H1 (cell line): ENCODE data around the gene TLE5. TPM values are rescaled to one million over a fixed set of nuclear protein-coding genes. Genes with fewer than 3 reads are reported as not detected.

Experiments
- CTCF ChIA-PET: fragments of 300-600 bp; sonication (Branson Sonifier 250); formaldehyde crosslinking; loops from one replicate; lab custom pipeline; 2021; ENCODE audit not compliant: partially characterized antibody; lab: Charles Lee
- POLR2A ChIA-PET: fragments of 300-600 bp; sonication (Branson Sonifier 250); formaldehyde crosslinking; loops from one replicate; lab custom pipeline; 2021; ENCODE audit warnings: inconsistent platforms; ENCODE audit not compliant: partially characterized antibody; lab: Charles Lee
- DNase-seq, 2 experiments: peaks; one replicate each; pipeline versions ENCODE4 v3.0.0 to v3.0.0-alpha.2; 2010 to 2022; ENCODE audit warnings: low spot score in 2 of 2, low read depth in 1 of 2, mixed read lengths in 1 of 2
- FAIRE-seq: peaks from 2 replicates; lab custom pipeline; 2011; peaks lifted over from hg19 to GRCh38; lab: Jason Lieb, UNC
- H2AFZ ChIP-seq: 2 replicates; pipeline ENCODE4 v1.8.1; 2012; ENCODE audit warnings: low read length, inconsistent platforms
- H2AK5ac ChIP-seq: 2 replicates; pipeline ENCODE4 v1.6.1; 2013; ENCODE audit warnings: low read depth, low read length
- H2BK120ac ChIP-seq: replicated peaks from 2 replicates; pipeline ENCODE3; 2013; ENCODE audit warnings: low read depth, low read length, inconsistent platforms
- H2BK12ac ChIP-seq: 2 replicates; pipeline ENCODE4 v1.6.1; 2013; ENCODE audit warnings: low read depth, low read length
- H2BK15ac ChIP-seq: 2 replicates; pipeline ENCODE4 v1.6.1; 2013; ENCODE audit warnings: low read length
- H2BK20ac ChIP-seq: 2 replicates; pipeline ENCODE4 v1.6.1; 2013; ENCODE audit warnings: low read length
- H2BK5ac ChIP-seq: 2 replicates; pipeline ENCODE4 v1.6.1; 2013; ENCODE audit warnings: low read depth, low read length
- H3K14ac ChIP-seq: 2 replicates; pipeline ENCODE4 v1.6.1; 2013; ENCODE audit warnings: inconsistent platforms; ENCODE audit not compliant: insufficient read length
- H3K18ac ChIP-seq: 2 replicates; pipeline ENCODE4 v1.6.1; 2013; ENCODE audit warnings: low read length; ENCODE audit errors: extremely low read depth
- H3K23ac ChIP-seq: 2 replicates; pipeline ENCODE4 v1.6.1; 2013; ENCODE audit warnings: inconsistent platforms; ENCODE audit not compliant: insufficient read length
- H3K23me2 ChIP-seq: 2 replicates; pipeline ENCODE4 v1.6.1; 2013; ENCODE audit warnings: low read depth, low read length
- H3K27ac ChIP-seq: 2 replicates; pipeline ENCODE4 v1.6.1; 2011; ENCODE audit warnings: low read depth, low read length, inconsistent platforms
- H3K27me3 ChIP-seq, 4 experiments: replicated peaks in 1 of 4; 1 replicate in 1 of 4; 2 replicates in 3 of 4; pipeline versions ENCODE4 v1.6.1 to v1.8.1; 2011 to 2013; ENCODE audit warnings: low read length in 3 of 4, mild to moderate bottlenecking in 3 of 4, inconsistent platforms in 2 of 4, mixed read lengths in 2 of 4, moderate library complexity in 1 of 4; ENCODE audit not compliant: control insufficient read depth in 3 of 4, insufficient read depth in 3 of 4; ENCODE audit errors: extremely low read depth in 1 of 4
- H3K36me3 ChIP-seq, 4 experiments: 2 replicates each; pipeline versions ENCODE4 v1.6.1 to v1.8.1; 2011 to 2013; ENCODE audit warnings: mild to moderate bottlenecking in 4 of 4, low read length in 3 of 4, moderate library complexity in 2 of 4, control low read depth in 1 of 4, inconsistent platforms in 1 of 4; ENCODE audit not compliant: insufficient read depth in 4 of 4, control insufficient read depth in 2 of 4
- H3K4ac ChIP-seq: replicated peaks from 2 replicates; pipeline ENCODE3; 2013; ENCODE audit warnings: low read length, low read depth, mixed read lengths, inconsistent platforms; ENCODE audit not compliant: insufficient read length
- H3K4me1 ChIP-seq, 4 experiments: replicated peaks in 1 of 4; 1 replicate in 1 of 4; 2 replicates in 3 of 4; pipeline versions ENCODE4 v1.6.1 to v1.8.1; 2011 to 2013; ENCODE audit warnings: low read length in 3 of 4, inconsistent platforms in 2 of 4, mixed read lengths in 1 of 4; ENCODE audit not compliant: insufficient read depth in 4 of 4, control insufficient read depth in 3 of 4
- H3K4me2 ChIP-seq, 2 experiments: 2 replicates each; pipeline versions ENCODE4 v1.6.1 to v1.8.1; 2011 to 2013; ENCODE audit warnings: low read depth in 2 of 2, low read length in 2 of 2, control low read depth in 1 of 2, inconsistent platforms in 1 of 2, mild to moderate bottlenecking in 1 of 2; ENCODE audit not compliant: insufficient read depth in 1 of 2
- H3K4me3 ChIP-seq, 4 experiments: fragments of 200-600, 300-600 bp in 1 of 4; sonication (generic), shearing (Covaris generic), sonication (Bioruptor Twin) in 1 of 4; 2 replicates each; pipeline versions ENCODE4 v1.5.1 to v1.8.1; 2011 to 2016; ENCODE audit warnings: low read length in 4 of 4, low read depth in 3 of 4, control low read depth in 2 of 4, inconsistent platforms in 2 of 4, mild to moderate bottlenecking in 2 of 4, mixed read lengths in 1 of 4, moderate library complexity in 1 of 4; ENCODE audit not compliant: insufficient read depth in 2 of 4; ENCODE audit errors: extremely low read depth in 1 of 4
- H3K56ac ChIP-seq: replicated peaks from 2 replicates; pipeline ENCODE3; 2013; ENCODE audit warnings: low read depth, mild to moderate bottlenecking, mixed read lengths, low read length, inconsistent platforms; ENCODE audit not compliant: insufficient read length
- H3K79me1 ChIP-seq: 2 replicates; pipeline ENCODE4 v1.6.1; 2013; ENCODE audit warnings: low read depth, low read length, control low read depth
- H3K79me2 ChIP-seq, 2 experiments: 2 replicates each; pipeline versions ENCODE4 v1.6.1 to v1.8.1; 2012 to 2013; ENCODE audit warnings: low read length in 2 of 2, mild to moderate bottlenecking in 2 of 2, inconsistent platforms in 1 of 2; ENCODE audit not compliant: insufficient read depth in 2 of 2, control insufficient read depth in 1 of 2
- H3K9ac ChIP-seq, 4 experiments: replicated peaks in 1 of 4; 1 replicate in 1 of 4; 2 replicates in 3 of 4; pipeline versions ENCODE4 v1.6.1 to v1.8.1; 2011 to 2013; ENCODE audit warnings: low read depth in 3 of 4, low read length in 3 of 4, control low read depth in 2 of 4, mild to moderate bottlenecking in 2 of 4, moderate library complexity in 2 of 4, inconsistent platforms in 1 of 4; ENCODE audit errors: extremely low read depth in 1 of 4
- H3K9me3 ChIP-seq, 2 experiments: 2 replicates each; pipeline versions ENCODE4 v1.6.1 to v1.8.1; 2012 to 2013; ENCODE audit warnings: mild to moderate bottlenecking in 2 of 2, moderate library complexity in 2 of 2, control low read depth in 1 of 2, inconsistent platforms in 1 of 2, low read depth in 1 of 2, low read length in 1 of 2, mixed read lengths in 1 of 2; ENCODE audit not compliant: insufficient read depth in 2 of 2
- H4K20me1 ChIP-seq, 2 experiments: replicated peaks in 1 of 2; 2 replicates each; pipeline versions ENCODE3 to v1.8.1; 2011 to 2013; ENCODE audit warnings: inconsistent platforms in 2 of 2, low read length in 2 of 2, mild to moderate bottlenecking in 1 of 2; ENCODE audit not compliant: insufficient read depth in 2 of 2, control insufficient read depth in 1 of 2
- H4K5ac ChIP-seq: 2 replicates; pipeline ENCODE4 v1.6.1; 2013; ENCODE audit warnings: low read length, low read depth, mixed read lengths, inconsistent platforms; ENCODE audit not compliant: insufficient read length
- H4K8ac ChIP-seq: 2 replicates; pipeline ENCODE4 v1.8.0; 2013; ENCODE audit warnings: mild to moderate bottlenecking, moderate library complexity, low read length, inconsistent platforms; ENCODE audit not compliant: insufficient read depth; ENCODE audit errors: extremely low read depth
- H4K91ac ChIP-seq: replicated peaks from 2 replicates; pipeline ENCODE3; 2013; ENCODE audit warnings: low read length, mixed read lengths, inconsistent platforms; ENCODE audit not compliant: insufficient read length
- CBX8 ChIP-seq: fragments of 300-800, 300-1000 bp; sonication (generic); IDR thresholded peaks from 2 replicates; pipeline ENCODE4 v1.7.1; 2016; ENCODE audit warnings: low read depth, low read length, borderline replicate concordance
- POLR2A ChIP-seq, 2 experiments: IDR thresholded peaks; 1 replicate in 1 of 2; 2 replicates in 1 of 2; pipeline ENCODE4 v1.6.1; 2011; ENCODE audit warnings: low read depth in 2 of 2, low read length in 2 of 2, mild to moderate bottlenecking in 2 of 2; ENCODE audit errors: control extremely low read depth in 1 of 2
- YY1 ChIP-seq: IDR thresholded peaks from 2 replicates; pipeline ENCODE4 v1.6.1; 2011; ENCODE audit warnings: low read depth, mild to moderate bottlenecking, low read length
- WGBS, 2 experiments: shearing (Covaris generic) in 1 of 2; methylation state at CpG; one replicate each; pipeline versions ENCODE4 v1.1.6 to v1.1.7; 2013 to 2015; ENCODE audit warnings: low lambda C conversion rate in 2 of 2, mixed read lengths in 2 of 2, inconsistent platforms in 1 of 2, low coverage in 1 of 2, missing lambda C conversion rate in 1 of 2; ENCODE audit not compliant: insufficient replicate concordance in 2 of 2, insufficient coverage in 1 of 2, insufficient read length in 1 of 2; ENCODE audit errors: extremely low coverage in 1 of 2, missing lambda C conversion rate in 1 of 2; 5-methylcytosine and 5-hydroxymethylcytosine counted together
- polyA plus RNA-seq, 7 experiments: library from polyadenylated mRNA; depleted of rRNA in 3 of 7; stranded (reverse) in 5 of 7; unstranded in 2 of 7; fragments of >200 nt in 5 of 7; fragments of 200-250 nt in 2 of 7; gene quantifications; 1 replicate in 5 of 7; 2 replicates in 1 of 7; 4 replicates in 1 of 7; pipeline versions ENCODE4 v1.2.1 to v1.2.3, GENCODE V29; 2011 to 2013; ENCODE audit warnings: missing spikeins in 2 of 7, mixed read lengths in 2 of 7
- total RNA-seq: library from RNA; stranded (reverse); fragmentation: NEBNext Ultra II Directional; extraction: Animal tissue kit (Norgen Biotek cat#: 25700); gene quantifications from 2 replicates; pipeline ENCODE4 v1.2.1, GENCODE V29; 2021

TLE5 gene
- total and polyA plus RNA-seq, 2 of the 8 experiments (the other 6 are each of a cell fraction or from before 2014, with no cell fraction given) = 187 to 285 TPM

GRCh38 chr19:3064011-3064330 lies 1.7 kb upstream of the TLE5 start:
- no peaks in the 10 kb centered on the region for H3K79me1 ChIP-seq
- no peak overlapping the region for H2BK120ac ChIP-seq
- H3K4ac ChIP-seq = no peak overlapping the region
- H3K23ac ChIP-seq = no peak overlapping the region
- peaks cover 0 to 3% of the 10 kb centered on the region in 2 experiments for H4K20me1 ChIP-seq
- 82% methylated on average over 7 of the region's 7 CpGs; no CpG with 5 or more reads in 1 of the 2 experiments for WGBS, 2 experiments
- CTCF ChIA-PET = interaction anchor here (0.7 to 2.0 kb wide), 6 partner anchors 11 to 245 kb away, joined by 3 to 7 read pairs (median 4); no protein-coding TSS in a partner anchor
- peaks cover 0 to 7% (median 4%) of the 10 kb centered on the region in 4 experiments; a peak in 2 of 8 replicates for H3K36me3 ChIP-seq
- DNase-seq = no peak
- no peak overlapping the region; the same call in 1 of the 2 replicates for H4K8ac ChIP-seq
- no peak overlapping the region for H3K4me2 ChIP-seq
- no peak for FAIRE-seq
- H2BK15ac ChIP-seq = peak overlapping the region; percentile 46; the same call in 1 of the 2 replicates
- H2BK12ac ChIP-seq = 0 out of 2 replicates have a peak overlapping the region, but pooled peaks have one; percentile 17
- no peak overlapping the region for H2AFZ ChIP-seq
- no peaks in the 10 kb centered on the region for H3K9me3 ChIP-seq
- no peak overlapping the region for H2BK5ac ChIP-seq
- H3K27ac ChIP-seq = no peak overlapping the region
- no peak overlapping the region for H3K56ac ChIP-seq
- no peak overlapping the region for H3K14ac ChIP-seq
- H3K18ac ChIP-seq = no peak overlapping the region
- H2BK20ac ChIP-seq = no peak overlapping the region
- peaks cover 0 to 4% (median 1%) of the 10 kb centered on the region in 4 experiments; a peak in 3 of 7 replicates for H3K4me1 ChIP-seq
- no peak overlapping the region for H2AK5ac ChIP-seq
- no peak overlapping the region for H4K91ac ChIP-seq
- no peak overlapping the region for H3K9ac ChIP-seq
- peaks cover 0 to 3% (median 0%) of the 10 kb centered on the region in 4 experiments; a peak in 1 of 7 replicates for H3K27me3 ChIP-seq
- H4K5ac ChIP-seq = no peak overlapping the region
- POLR2A ChIA-PET = interaction anchor here (1.1 to 2.0 kb wide), 4 partner anchors 29 to 38 kb away, joined by 3 to 4 read pairs (median 4); no protein-coding TSS in a partner anchor
- no peak overlapping the region for H3K4me3 ChIP-seq
- peaks cover 0 to 4% of the 10 kb centered on the region in 2 experiments; a peak in 1 of 4 replicates for H3K79me2 ChIP-seq
- peaks cover 2% of the 10 kb centered on the region; the same call in 1 of the 2 replicates for H3K23me2 ChIP-seq
- TF ChIP-seq POLR2A (IDR thresholded peaks at IDR 0.05; ENCODE audit: control extremely low read depth in 1 of 2, low read depth in 2 of 2, low read length in 2 of 2) (no peak), YY1 (no peak), CBX8 (no peak)
